GM23338 (cell line): ENCODE data around the gene KCNK4. TPM values are rescaled to one million over a fixed set of nuclear protein-coding genes. Genes with fewer than 3 reads are reported as not detected.

Experiments used
- ATAC-seq: fragments of 200-7000 bp; cut with Tn5 transposase; 3 replicates; pipeline ENCODE4 v1.9.1; 2020
- DNase-seq: peaks from one replicate; pipeline ENCODE4 v3.0.0-alpha.2; 2015; ENCODE audit warnings: low spot score
- H2AFZ ChIP-seq: fragments of 200-600 bp; sonication (generic); 2 replicates; pipeline ENCODE4 v1.8.0; 2016; ENCODE audit warnings: antibody characterized with exemption, mild to moderate bottlenecking, moderate library complexity
- H3F3A ChIP-seq: fragments of 200-600 bp; sonication (generic); replicated peaks from 2 replicates; pipeline ENCODE4 v1.8.0; 2017; ENCODE audit warnings: antibody characterized with exemption, mixed run types, low read depth
- H3K27ac ChIP-seq: fragments of 200-600 bp; sonication (generic); 2 replicates; pipeline ENCODE4 v1.6.1; 2016; ENCODE audit warnings: low read depth
- H3K27me3 ChIP-seq: fragments of 200-600 bp; sonication (generic); 2 replicates; pipeline ENCODE4 v1.8.0; 2016; ENCODE audit warnings: mild to moderate bottlenecking, mixed run types, moderate library complexity; ENCODE audit not compliant: insufficient read depth
- H3K36me3 ChIP-seq: fragments of 200-600 bp; sonication (generic); 2 replicates; pipeline ENCODE4 v1.8.0; 2016; ENCODE audit warnings: mild to moderate bottlenecking; ENCODE audit not compliant: insufficient read depth
- H3K4me1 ChIP-seq: fragments of 200-600 bp; sonication (generic); 2 replicates; pipeline ENCODE4 v1.8.0; 2016; ENCODE audit warnings: mild to moderate bottlenecking, moderate library complexity; ENCODE audit not compliant: insufficient read depth
- H3K4me2 ChIP-seq: fragments of 200-600 bp; sonication (generic); 2 replicates; pipeline ENCODE4 v1.7.1; 2017; ENCODE audit warnings: mixed run types
- H3K4me3 ChIP-seq: fragments of 200-600 bp; sonication (generic); 2 replicates; pipeline ENCODE4 v1.6.1; 2016; ENCODE audit warnings: mixed run types
- H3K79me2 ChIP-seq: fragments of 200-600 bp; sonication (generic); replicated peaks from 2 replicates; pipeline ENCODE4 v1.8.0; 2017; ENCODE audit warnings: mild to moderate bottlenecking; ENCODE audit not compliant: insufficient read depth
- H3K9me2 ChIP-seq: fragments of 200-600 bp; sonication (generic); 2 replicates; pipeline ENCODE4 v1.8.0; 2017; ENCODE audit not compliant: insufficient read depth
- H4K20me1 ChIP-seq: fragments of 200-600 bp; sonication (generic); replicated peaks from 2 replicates; pipeline ENCODE4 v1.8.0; 2017; ENCODE audit warnings: mild to moderate bottlenecking; ENCODE audit not compliant: insufficient read depth
- H3K27ac Mint-ChIP-seq: 2 replicates; pipeline ENCODE4 v1.8.0; 2020; ENCODE audit warnings: inconsistent platforms, mild to moderate bottlenecking, moderate library complexity, mixed read lengths
- H3K27me3 Mint-ChIP-seq: 3 replicates; pipeline ENCODE4 v1.8.0; 2022; ENCODE audit warnings: low read depth, mild to moderate bottlenecking, moderate library complexity, mixed read lengths, inconsistent platforms; ENCODE audit not compliant: insufficient read depth, poor library complexity
- H3K36me3 Mint-ChIP-seq: 3 replicates; pipeline ENCODE4 v1.8.0; 2021; ENCODE audit warnings: low read depth, mild to moderate bottlenecking, inconsistent platforms, moderate library complexity, mixed read lengths
- H3K4me1 Mint-ChIP-seq: 3 replicates; pipeline ENCODE4 v1.8.0; 2020; ENCODE audit warnings: mild to moderate bottlenecking, inconsistent platforms, mixed read lengths
- H3K4me3 Mint-ChIP-seq: 3 replicates; pipeline ENCODE4 v1.8.0; 2021; ENCODE audit warnings: moderate library complexity, mild to moderate bottlenecking, inconsistent platforms, mixed read lengths
- H3K9me3 Mint-ChIP-seq: 3 replicates; pipeline ENCODE4 v1.8.0; 2020; ENCODE audit warnings: moderate library complexity, mild to moderate bottlenecking, inconsistent platforms, mixed read lengths
- CREB1 ChIP-seq: fragments of 250-450 bp; sonication (Bioruptor Pico); IDR thresholded peaks from 2 replicates; pipeline ENCODE4 v1.5.0; 2020; ENCODE audit warnings: low read depth, mild to moderate bottlenecking, moderate library complexity
- CTCF ChIP-seq, 2 experiments: fragments of 200-600 bp in 1 of 2; sonication (generic) in 1 of 2; conservative IDR thresholded peaks; 2 replicates each; pipeline versions ENCODE4 v1.5.1 to v1.6.1; 2016 to 2017; ENCODE audit warnings: antibody characterized with exemption in 2 of 2, low read depth in 2 of 2, mild to moderate bottlenecking in 2 of 2, moderate library complexity in 1 of 2
- ETS1 ChIP-seq: IDR thresholded peaks from 2 replicates; pipeline ENCODE4 v1.6.1; 2016; ENCODE audit warnings: antibody characterized with exemption
- EZH2 ChIP-seq: fragments of 200-600 bp; sonication (generic); IDR thresholded peaks from one replicate; pipeline ENCODE4 v1.8.0; 2017; ENCODE audit warnings: antibody characterized with exemption, mild to moderate bottlenecking, low read depth; ENCODE audit not compliant: unreplicated experiment
- EZH2phosphoT487 ChIP-seq: fragments of 200-600 bp; sonication (generic); IDR thresholded peaks from one replicate; pipeline ENCODE4 v1.8.1; 2018; ENCODE audit warnings: antibody characterized with exemption; ENCODE audit not compliant: unreplicated experiment
- JUNB ChIP-seq: IDR thresholded peaks from one replicate; pipeline ENCODE4 v1.6.1; 2016; ENCODE audit warnings: antibody characterized with exemption; ENCODE audit not compliant: unreplicated experiment
- NANOG ChIP-seq: IDR thresholded peaks from 2 replicates; pipeline ENCODE4 v1.6.1; 2016; ENCODE audit warnings: antibody characterized with exemption, borderline replicate concordance
- POLR2AphosphoS5 ChIP-seq: IDR thresholded peaks from 2 replicates; pipeline ENCODE4 v1.6.1; 2016; ENCODE audit warnings: antibody characterized with exemption, low read depth
- REST ChIP-seq: IDR thresholded peaks from one replicate; pipeline ENCODE4 v1.6.1; 2018; ENCODE audit warnings: antibody characterized with exemption; ENCODE audit not compliant: unreplicated experiment
- STAT1 ChIP-seq: IDR thresholded peaks from one replicate; pipeline ENCODE4 v1.6.1; 2016; ENCODE audit warnings: antibody characterized with exemption; ENCODE audit not compliant: unreplicated experiment
- ZNF114 ChIP-seq: fragments of 250-450 bp; sonication (Bioruptor Pico); IDR thresholded peaks from 2 replicates; pipeline ENCODE4 v1.5.0; 2020; ENCODE audit warnings: mild to moderate bottlenecking, moderate library complexity
- ZNF331 ChIP-seq: fragments of 250-450 bp; sonication (Bioruptor Pico); IDR thresholded peaks from 2 replicates; pipeline ENCODE4 v1.5.0; 2020; ENCODE audit warnings: low read depth, mild to moderate bottlenecking, moderate library complexity
- polyA plus RNA-seq: library from polyadenylated mRNA; unstranded; fragments of >200 nt; fragmentation: Nextera tagmentation; extraction: Ambion mirVana; gene quantifications from 2 replicates; pipeline ENCODE4 v1.2.1, GENCODE V29; 2016
- total RNA-seq: library from RNA; depleted of rRNA; stranded (reverse); fragments of >200 nt; shearing (Covaris generic); gene quantifications from 2 replicates; pipeline ENCODE4 v1.2.3, GENCODE V29; 2014

The KCNK4 gene
- total and polyA plus RNA-seq, 2 experiments from 2014 or later = 1.0 TPM; not detected in 1

- peaks cover 82% of the 10 kb centered on the region for H3K27me3 Mint-ChIP-seq
- H3K9me3 Mint-ChIP-seq = no peaks in the 10 kb centered on the region; the same call in 2 of the 3 replicates
- H3K4me1 ChIP-seq = peaks cover 12% of the 10 kb centered on the region; the same call in 1 of the 2 replicates
- TF ChIP-seq EZH2 (peak; percentile 40), ZNF331 (no peak)
- H3K4me3 Mint-ChIP-seq = peak within 1 kb of the TSS; percentile 73
- H3K36me3 ChIP-seq = no peaks in the 10 kb centered on the region
- H3K79me2 ChIP-seq = no peaks in the 10 kb centered on the region
- H3K4me2 ChIP-seq = peak within 1 kb of the TSS; percentile 81
- H3K4me3 ChIP-seq = peak within 1 kb of the TSS; percentile 56
- H3K9me2 ChIP-seq = no peaks in the 10 kb centered on the region
- H3K27ac ChIP-seq = no peak within 1 kb of the TSS
- DNase-seq = peak; percentile 81
- H3K4me1 Mint-ChIP-seq = peaks cover 19% of the 10 kb centered on the region
- peaks cover 16% of the 10 kb centered on the region; the same call in 1 of the 2 replicates for H4K20me1 ChIP-seq
- peaks cover 83% of the 10 kb centered on the region for H3K27me3 ChIP-seq
- H2AFZ ChIP-seq = peak within 1 kb of the TSS; percentile 97
- peak; percentile 14 for ATAC-seq
- peaks cover 25% of the 10 kb centered on the region for H3F3A ChIP-seq
- H3K27ac Mint-ChIP-seq = no peak within 1 kb of the TSS
- H3K36me3 Mint-ChIP-seq = no peaks in the 10 kb centered on the region
Measured at GRCh38 chr11:64299847-64300648, 8.9 kb downstream of the KCNK4 start, which contains the start of gene CATSPERZ. CATSPERZ (plus strand) TSS chr11:64300358; CDS start chr11:64300411, 53 bp downstream.

- TF ChIP-seq EZH2phosphoT487 (no peak), CTCF (conservative IDR thresholded peaks at IDR 0.05; ENCODE audit: low read depth in 2 of 2) (no peak), ZNF331 (no peak), EZH2 (no peak), STAT1 (no peak), CREB1 (CRISPR knock-in tag) (no peak), ZNF114 (CRISPR knock-in tag) (no peak), JUNB (no peak), ETS1 (no peak), POLR2AphosphoS5 (no peak), NANOG (no peak), REST (no peak)
Measured at GRCh38 chr11:64303109-64304031, 12.3 kb downstream of the KCNK4 start.

More at GRCh38 chr11:64303109-64304031, 12.3 kb downstream of the KCNK4 start:
- H3K36me3 ChIP-seq = no peaks in the 10 kb centered on the region
- H3K4me1 Mint-ChIP-seq = peaks cover 17% of the 10 kb centered on the region
- H3K4me1 ChIP-seq = peaks cover 13% of the 10 kb centered on the region; the same call in 1 of the 2 replicates
- no peak overlapping the region for H3K27ac Mint-ChIP-seq
- H3K4me2 ChIP-seq = peak overlapping the region; percentile 96
- H3K9me3 Mint-ChIP-seq = no peaks in the 10 kb centered on the region; the same call in 2 of the 3 replicates
- no peak for DNase-seq
- peaks cover 50% of the 10 kb centered on the region for H3K27me3 ChIP-seq
- H3F3A ChIP-seq = peaks cover 15% of the 10 kb centered on the region
- H3K36me3 Mint-ChIP-seq = peaks cover 6% of the 10 kb centered on the region; the same call in 2 of the 3 replicates
- H4K20me1 ChIP-seq = peaks cover 3% of the 10 kb centered on the region; the same call in 1 of the 2 replicates
- H3K4me3 Mint-ChIP-seq = peak overlapping the region; percentile 90; the same call in 1 of the 3 replicates
- no peak overlapping the region for H2AFZ ChIP-seq
- H3K4me3 ChIP-seq = peak overlapping the region; percentile 80; the same call in 1 of the 2 replicates
- H3K9me2 ChIP-seq = no peaks in the 10 kb centered on the region
- no peak for ATAC-seq
- H3K79me2 ChIP-seq = peaks cover 18% of the 10 kb centered on the region
- peaks cover 55% of the 10 kb centered on the region for H3K27me3 Mint-ChIP-seq
- H3K27ac ChIP-seq = no peak overlapping the region
